ENCODE data around the gene IFNLR1.

Gene IFNLR1

GRCh38 chr1:24111996-24112779, 74.9 kb downstream of the IFNLR1 start, which contains the start of gene MYOM3:
MYOM3 (minus strand) TSS chr1:24112135; CDS start chr1:24108636, 3,499 bp downstream.
- Histone ChIP-seq H3K27ac (ENCODE audit: low read depth, low read length) (no peak within 1 kb of the TSS), H3K4me1 (ENCODE audit: control insufficient read depth, insufficient read depth, low read length, unreplicated experiment) (peaks cover 18% of the 10 kb centered on the region), H2AFZ (ENCODE audit: low read length, unreplicated experiment) (no peak within 1 kb of the TSS), H3K79me2 (ENCODE audit: control insufficient read depth, insufficient read depth, low read length, unreplicated experiment) (no peaks in the 10 kb centered on the region), H3K4me3 (ENCODE audit: low read depth, low read length) (peak within 1 kb of the TSS; percentile 51; the same call in 1 of the 2 replicates), H3K36me3 (ENCODE audit: insufficient read depth, low read length) (no peaks in the 10 kb centered on the region), H3K27me3 (ENCODE audit: insufficient read depth, low read length) (peaks cover 10% of the 10 kb centered on the region)

GRCh38 chr1:24111262-24111995, 75.7 kb downstream of the IFNLR1 start:
- Histone ChIP-seq H3K27ac (ENCODE audit: low read depth, low read length) (no peak overlapping the region), H3K4me3 (ENCODE audit: low read depth, low read length) (no peak overlapping the region), H3K4me1 (ENCODE audit: control insufficient read depth, insufficient read depth, low read length, unreplicated experiment) (peaks cover 18% of the 10 kb centered on the region), H3K36me3 (ENCODE audit: insufficient read depth, low read length) (no peaks in the 10 kb centered on the region), H3K79me2 (ENCODE audit: control insufficient read depth, insufficient read depth, low read length, unreplicated experiment) (no peaks in the 10 kb centered on the region), H3K27me3 (ENCODE audit: insufficient read depth, low read length) (peaks cover 6% of the 10 kb centered on the region), H2AFZ (ENCODE audit: low read length, unreplicated experiment) (no peak overlapping the region)

- no peak overlapping the region for H3K4me3 ChIP-seq (ENCODE audit: low read depth, low read length)
- no peak overlapping the region for H2AFZ ChIP-seq (ENCODE audit: low read length, unreplicated experiment)
Observed at GRCh38 chr1:24110642-24111261, 76.3 kb downstream of the IFNLR1 start.

GRCh38 chr1:24109686-24110475, 77.2 kb downstream of the IFNLR1 start:
- Histone ChIP-seq H3K4me1 (ENCODE audit: control insufficient read depth, insufficient read depth, low read length, unreplicated experiment) (peaks cover 18% of the 10 kb centered on the region), H3K79me2 (ENCODE audit: control insufficient read depth, insufficient read depth, low read length, unreplicated experiment) (no peaks in the 10 kb centered on the region), H3K4me3 (ENCODE audit: low read depth, low read length) (no peak overlapping the region), H3K27me3 (ENCODE audit: insufficient read depth, low read length) (peaks cover 5% of the 10 kb centered on the region; the same call in 1 of the 2 replicates), H3K27ac (ENCODE audit: low read depth, low read length) (no peak overlapping the region), H2AFZ (ENCODE audit: low read length, unreplicated experiment) (no peak overlapping the region), H3K36me3 (ENCODE audit: insufficient read depth, low read length) (no peaks in the 10 kb centered on the region)

More at GRCh38 chr1:24110642-24111261, 76.3 kb downstream of the IFNLR1 start:
- H3K27ac ChIP-seq (ENCODE audit: low read depth, low read length): no peak overlapping the region
- no peaks in the 10 kb centered on the region for H3K79me2 ChIP-seq (ENCODE audit: control insufficient read depth, insufficient read depth, low read length, unreplicated experiment)
- no peaks in the 10 kb centered on the region for H3K36me3 ChIP-seq (ENCODE audit: insufficient read depth, low read length)
- H3K27me3 ChIP-seq (ENCODE audit: insufficient read depth, low read length): peaks cover 5% of the 10 kb centered on the region; the same call in 1 of the 2 replicates
- peaks cover 18% of the 10 kb centered on the region for H3K4me1 ChIP-seq (ENCODE audit: control insufficient read depth, insufficient read depth, low read length, unreplicated experiment)

GRCh38 chr1:24109166-24109483, 78.0 kb downstream of the IFNLR1 start:
- peak overlapping the region; percentile 30; the same call in 1 of the 2 replicates for H3K27ac ChIP-seq (ENCODE audit: low read depth, low read length)
- H3K27me3 ChIP-seq (ENCODE audit: insufficient read depth, low read length): peaks cover 5% of the 10 kb centered on the region; the same call in 1 of the 2 replicates
- peak overlapping the region; percentile 27 for H2AFZ ChIP-seq (ENCODE audit: low read length, unreplicated experiment)
- H3K4me1 ChIP-seq (ENCODE audit: control insufficient read depth, insufficient read depth, low read length, unreplicated experiment): peaks cover 18% of the 10 kb centered on the region
- H3K79me2 ChIP-seq (ENCODE audit: control insufficient read depth, insufficient read depth, low read length, unreplicated experiment): no peaks in the 10 kb centered on the region
- H3K4me3 ChIP-seq (ENCODE audit: low read depth, low read length): no peak overlapping the region
- no peaks in the 10 kb centered on the region for H3K36me3 ChIP-seq (ENCODE audit: insufficient read depth, low read length)

- Histone ChIP-seq H3K4me3 (ENCODE audit: low read depth, low read length) (no peak overlapping the region), H2AFZ (ENCODE audit: low read length, unreplicated experiment) (peak overlapping the region; percentile 27), H3K4me1 (ENCODE audit: control insufficient read depth, insufficient read depth, low read length, unreplicated experiment) (peaks cover 18% of the 10 kb centered on the region), H3K27ac (ENCODE audit: low read depth, low read length) (peak overlapping the region; percentile 30; the same call in 1 of the 2 replicates), H3K27me3 (ENCODE audit: insufficient read depth, low read length) (peaks cover 2% of the 10 kb centered on the region; the same call in 1 of the 2 replicates), H3K36me3 (ENCODE audit: insufficient read depth, low read length) (no peaks in the 10 kb centered on the region), H3K79me2 (ENCODE audit: control insufficient read depth, insufficient read depth, low read length, unreplicated experiment) (no peaks in the 10 kb centered on the region)
Observed at GRCh38 chr1:24108334-24109165, 78.5 kb downstream of the IFNLR1 start.

- H3K36me3 ChIP-seq (ENCODE audit: insufficient read depth, low read length): no peaks in the 10 kb centered on the region
- H2AFZ ChIP-seq (ENCODE audit: low read length, unreplicated experiment): no peak overlapping the region
- H3K79me2 ChIP-seq (ENCODE audit: control insufficient read depth, insufficient read depth, low read length, unreplicated experiment): no peaks in the 10 kb centered on the region
- no peak overlapping the region for H3K4me3 ChIP-seq (ENCODE audit: low read depth, low read length)
- peaks cover 18% of the 10 kb centered on the region for H3K4me1 ChIP-seq (ENCODE audit: control insufficient read depth, insufficient read depth, low read length, unreplicated experiment)
- no peak overlapping the region for H3K27ac ChIP-seq (ENCODE audit: low read depth, low read length)
- H3K27me3 ChIP-seq (ENCODE audit: insufficient read depth, low read length): no peaks in the 10 kb centered on the region
Observed at GRCh38 chr1:24107462-24108138, 79.5 kb downstream of the IFNLR1 start.

GRCh38 chr1:24105368-24106160, 81.5 kb downstream of the IFNLR1 start:
- Histone ChIP-seq H2AFZ (ENCODE audit: low read length, unreplicated experiment) (no peak overlapping the region), H3K79me2 (ENCODE audit: control insufficient read depth, insufficient read depth, low read length, unreplicated experiment) (no peaks in the 10 kb centered on the region), H3K4me3 (ENCODE audit: low read depth, low read length) (no peak overlapping the region), H3K27ac (ENCODE audit: low read depth, low read length) (no peak overlapping the region), H3K36me3 (ENCODE audit: insufficient read depth, low read length) (no peaks in the 10 kb centered on the region), H3K4me1 (ENCODE audit: control insufficient read depth, insufficient read depth, low read length, unreplicated experiment) (peaks cover 10% of the 10 kb centered on the region), H3K27me3 (ENCODE audit: insufficient read depth, low read length) (no peaks in the 10 kb centered on the region)

- Histone ChIP-seq H3K79me2 (ENCODE audit: control insufficient read depth, insufficient read depth, low read length, unreplicated experiment) (no peaks in the 10 kb centered on the region), H2AFZ (ENCODE audit: low read length, unreplicated experiment) (no peak overlapping the region), H3K27me3 (ENCODE audit: insufficient read depth, low read length) (no peaks in the 10 kb centered on the region), H3K4me1 (ENCODE audit: control insufficient read depth, insufficient read depth, low read length, unreplicated experiment) (peaks cover 10% of the 10 kb centered on the region), H3K36me3 (ENCODE audit: insufficient read depth, low read length) (no peaks in the 10 kb centered on the region), H3K27ac (ENCODE audit: low read depth, low read length) (no peak overlapping the region), H3K4me3 (ENCODE audit: low read depth, low read length) (no peak overlapping the region)
Observed at GRCh38 chr1:24104854-24105253, 82.2 kb downstream of the IFNLR1 start.

Data from ACC112 (cell line).